ENCODE results near the gene ARHGAP44. TPM values are rescaled to one million over a fixed set of nuclear protein-coding genes. Genes with fewer than 3 reads are reported as not detected.

ARHGAP44 gene
- total and polyA plus RNA-seq, 9 of the 15 experiments (the other 6 are each of a cell fraction or from before 2014, with no cell fraction given), result 0.01 to 0.68 (median 0.07) TPM; not detected in 1

DNA sequence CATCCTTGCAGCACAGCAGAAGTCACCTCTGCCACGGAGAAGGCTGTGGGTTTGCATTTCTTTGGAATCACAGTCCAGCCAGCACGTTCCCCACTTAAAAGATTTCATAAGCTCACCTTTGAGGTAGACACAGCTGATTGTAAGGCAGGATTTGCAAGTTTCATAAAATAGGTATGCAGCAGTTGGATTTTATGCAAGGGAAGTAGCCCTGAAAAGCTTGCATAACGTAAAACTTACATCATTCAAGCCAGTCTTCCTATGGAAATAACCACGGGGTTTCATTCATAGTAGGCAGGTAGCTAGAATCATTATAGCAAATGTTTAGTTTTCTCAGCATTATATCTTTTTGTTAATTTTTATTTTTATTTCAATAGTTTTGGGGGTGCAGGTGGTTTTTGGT is 49.8 kb upstream of the ARHGAP44 start:
- ChIA-PET CTCF (ENCODE audit: low intra/inter-chr PET ratio) (no interaction called here), POLR2A (interaction anchor here (0.6 kb wide), 1 partner anchor 279 kb away, joined by 4 read pairs; no protein-coding TSS in a partner anchor)
- Histone ChIP-seq H3K27ac (ENCODE audit: extremely low read depth, low read depth, low read length) (no peak overlapping the region), H3K27me3 (ENCODE audit: control insufficient read depth in 2 of 2, insufficient read depth in 2 of 2, low read length in 2 of 2) (peaks cover 2 to 5% of the 10 kb centered on the region in 2 experiments; a peak in 2 of 5 replicates), H2AFZ (ENCODE audit: low read depth, low read length) (no peak overlapping the region), H3K9ac (ENCODE audit: insufficient read depth in 1 of 2, low read depth in 2 of 2, low read length in 2 of 2) (no peak overlapping the region), H3K9me3 (replicated peaks; ENCODE audit: control insufficient read depth, insufficient read depth, low read depth, low read length) (no peaks in the 10 kb centered on the region), H3K9me1 (ENCODE audit: control insufficient read depth, insufficient read depth, low read length) (no peaks in the 10 kb centered on the region), H4K20me1 (replicated peaks; ENCODE audit: control insufficient read depth, insufficient read depth, low read length) (no peaks in the 10 kb centered on the region), H3K4me2 (ENCODE audit: insufficient read depth, low read length) (no peak overlapping the region), H3K36me3 (ENCODE audit: control insufficient read depth, insufficient read depth, low read length) (no peaks in the 10 kb centered on the region), H3K79me2 (ENCODE audit: control insufficient read depth, insufficient read depth, low read length) (no peaks in the 10 kb centered on the region), H3K4me1 (replicated peaks in 1 of 2; ENCODE audit: control insufficient read depth in 2 of 2, insufficient read depth in 2 of 2, low read length in 2 of 2) (no peaks in the 10 kb centered on the region), H3K4me3 (no peak overlapping the region)
- ATAC-seq (no peak), FAIRE-seq (no peak), DNase-seq (ENCODE audit: extremely low read depth in 1 of 4, low spot score in 3 of 4) (no peak)
- TF ChIP-seq ZNF217 (CRISPR knock-in tag; IDR thresholded peaks at IDR 0.05), result no peak
- TF ChIP-seq POLR2A (conservative IDR thresholded peaks at IDR 0.05), result no peak
- no peak for TF ChIP-seq NR1H2 (CRISPR knock-in tag; IDR thresholded peaks at IDR 0.05)
- no peak for TF ChIP-seq PTRF (tag; IDR thresholded peaks at IDR 0.05)
- TF ChIP-seq ZNF174 (CRISPR knock-in tag; IDR thresholded peaks at IDR 0.05), result no peak
- no peak for TF ChIP-seq CXXC5 (CRISPR knock-in tag; IDR thresholded peaks at IDR 0.05)
- TF ChIP-seq CBX8 (IDR thresholded peaks at IDR 0.05; ENCODE audit: borderline replicate concordance, extremely low read depth, low read depth, low read length, poor library complexity, severe bottlenecking), result no peak
- no peak for TF ChIP-seq BDP1 (IDR thresholded peaks at IDR 0.05; ENCODE audit: insufficient read depth, insufficient read length)
- intact Hi-C loops (cut with micrococcal nuclease) (no loop called here), in situ Hi-C loops (cut with MboI) (no loop called here)
- no TSS peak for BruUV-seq (replicated peaks)
- WGBS (ENCODE audit: insufficient coverage, low coverage, missing lambda C conversion rate), result 0% methylated on average over 4 of the region's 4 CpGs

Measured in K562 (cell line).